HepG2 (cell line): Measurements from ENCODE around the gene POU2AF2. TPM values are rescaled to one million over a fixed set of nuclear protein-coding genes. Genes with fewer than 3 reads are reported as not detected.

ENCODE experiments used
- ATAC-seq: fragments of 200-7000 bp; cut with Tn5 transposase; 3 replicates; pipeline ENCODE4 v1.9.1; 2020; ENCODE audit warnings: mild to moderate bottlenecking, moderate library complexity
- BruUV-seq: library from RNA; stranded (reverse); fragments of 400-500 nt; replicated peaks from 2 replicates; lab custom pipeline; 2021; lab: Mats Ljungman, UMichigan
- CTCF ChIA-PET: fragments of 300-600 bp; formaldehyde crosslinking; extraction: SDS; loops from one replicate; lab custom pipeline; 2021; ENCODE audit warnings: low total read pairs, inconsistent platforms, low intra/inter-chr PET ratio; lab: Yijun Ruan, JAX
- POLR2A ChIA-PET: fragments of 350-600 bp; sonication (Branson Sonifier 250); formaldehyde crosslinking; loops from one replicate; lab custom pipeline; 2020; ENCODE audit warnings: antibody characterized with exemption, inconsistent platforms; lab: Yijun Ruan, JAX
- DNase-seq: peaks from one replicate; pipeline ENCODE4 v3.0.0-alpha.2; 2015; ENCODE audit warnings: low spot score
- FAIRE-seq: peaks from 3 replicates; lab custom pipeline; 2011; peaks lifted over from hg19 to GRCh38; lab: Jason Lieb, UNC
- H2AFZ ChIP-seq: one replicate; pipeline ENCODE4 v1.6.1; 2011; ENCODE audit warnings: low read length, inconsistent platforms
- H3K27ac ChIP-seq: fragments of 300-600 bp; 3 replicates; pipeline ENCODE4 v1.8.0; 2011; ENCODE audit warnings: mixed run types, mild to moderate bottlenecking, mixed read lengths, low read length, inconsistent platforms; ENCODE audit not compliant: insufficient read depth; ENCODE audit errors: extremely low read length
- H3K27me3 ChIP-seq, 2 experiments: fragments of 200-600 bp in 1 of 2; 2 replicates in 1 of 2; 3 replicates in 1 of 2; pipeline versions ENCODE4 v1.6.0 to v1.8.0; 2011; ENCODE audit warnings: low read length in 2 of 2, mild to moderate bottlenecking in 2 of 2, moderate library complexity in 2 of 2, inconsistent platforms in 1 of 2; ENCODE audit not compliant: insufficient read depth in 2 of 2, control insufficient read depth in 1 of 2
- H3K36me3 ChIP-seq, 2 experiments: fragments of 200-600 bp in 1 of 2; replicated peaks in 1 of 2; 2 replicates in 1 of 2; 3 replicates in 1 of 2; pipeline versions ENCODE4 v1.5.1 to v1.8.0; 2011; ENCODE audit warnings: low read length in 2 of 2, inconsistent platforms in 1 of 2; ENCODE audit not compliant: insufficient read depth in 2 of 2, control insufficient read depth in 1 of 2
- H3K4me1 ChIP-seq: 2 replicates; pipeline ENCODE4 v1.5.1; 2012; ENCODE audit warnings: low read length, inconsistent platforms; ENCODE audit not compliant: insufficient read depth
- H3K4me2 ChIP-seq: 2 replicates; pipeline ENCODE4 v1.6.0; 2011; ENCODE audit warnings: low read depth, low read length, inconsistent platforms
- H3K4me3 ChIP-seq, 3 experiments: fragments of 200-600 bp in 1 of 3; sonication (generic), shearing (Covaris generic) in 1 of 3; replicated peaks in 1 of 3; 2 replicates each; pipeline ENCODE4 v1.5.1; 2011 to 2016; ENCODE audit warnings: low read length in 3 of 3, inconsistent platforms in 2 of 3, low read depth in 2 of 3, mild to moderate bottlenecking in 2 of 3, control low read depth in 1 of 3, mixed read lengths in 1 of 3; ENCODE audit not compliant: insufficient read depth in 1 of 3
- H3K79me2 ChIP-seq: one replicate; pipeline ENCODE4 v1.6.1; 2011; ENCODE audit warnings: low read length, inconsistent platforms; ENCODE audit not compliant: insufficient read depth
- H3K9ac ChIP-seq: 2 replicates; pipeline ENCODE4 v1.6.0; 2011; ENCODE audit warnings: mild to moderate bottlenecking, low read depth, low read length, inconsistent platforms; ENCODE audit not compliant: insufficient read depth
- H3K9me3 ChIP-seq: 2 replicates; pipeline ENCODE4 v1.5.1; 2012; ENCODE audit warnings: mild to moderate bottlenecking, low read length
- H4K20me1 ChIP-seq: 2 replicates; pipeline ENCODE4 v1.6.0; 2011; ENCODE audit warnings: inconsistent platforms, mild to moderate bottlenecking, low read length, moderate library complexity; ENCODE audit not compliant: insufficient read depth
- BRD4 ChIP-seq: sonication (generic); formaldehyde crosslinking; IDR thresholded peaks from 2 replicates; pipeline ENCODE4 v1.4.0; 2020; ENCODE audit warnings: missing genetic modification reagents
- ESRRA ChIP-seq: sonication (generic); formaldehyde crosslinking; IDR thresholded peaks from 2 replicates; pipeline ENCODE4 v1.5.1; 2020; ENCODE audit warnings: mild to moderate bottlenecking, low read depth, missing genetic modification reagents
- IKZF4 ChIP-seq: sonication (generic); formaldehyde crosslinking; IDR thresholded peaks from 2 replicates; pipeline ENCODE4 v1.5.1; 2020; ENCODE audit warnings: borderline replicate concordance, mild to moderate bottlenecking, low read depth, missing genetic modification reagents; ENCODE audit errors: not compliant biosample characterization
- KAT2B ChIP-seq: fragments of 150-350 bp; IDR thresholded peaks from 2 replicates; pipeline ENCODE4 v1.6.1; 2014; ENCODE audit warnings: low read depth, low read length, borderline replicate concordance
- KLF13 ChIP-seq: sonication (generic); formaldehyde crosslinking; IDR thresholded peaks from 2 replicates; pipeline ENCODE4 v1.4.0; 2020; ENCODE audit warnings: mild to moderate bottlenecking, missing genetic modification reagents
- KMT2B ChIP-seq: IDR thresholded peaks from 2 replicates; pipeline ENCODE4 v1.6.1; 2016; ENCODE audit warnings: missing genetic modification reagents, missing compliant biosample characterization
- MXD3 ChIP-seq: IDR thresholded peaks from 2 replicates; pipeline ENCODE4 v1.6.1; 2016; ENCODE audit warnings: mild to moderate bottlenecking, missing biosample characterization, missing genetic modification reagents
- PHF21A ChIP-seq: sonication (generic); formaldehyde crosslinking; IDR thresholded peaks from 2 replicates; pipeline ENCODE4 v1.5.0; 2020; ENCODE audit warnings: mild to moderate bottlenecking, missing genetic modification reagents
- POLR2AphosphoS5 ChIP-seq: IDR thresholded peaks from 2 replicates; pipeline ENCODE4 v1.6.1; 2012; ENCODE audit warnings: low read depth, low read length
- SMARCC2 ChIP-seq: fragments of 450-650 bp; IDR thresholded peaks from 2 replicates; pipeline ENCODE4 v1.6.1; 2017; ENCODE audit warnings: antibody characterized with exemption, mild to moderate bottlenecking
- SMYD3 ChIP-seq: sonication (generic); formaldehyde crosslinking; IDR thresholded peaks from 2 replicates; pipeline ENCODE4 v1.8.1; 2023; ENCODE audit warnings: mild to moderate bottlenecking, missing genetic modification reagents
- TBP ChIP-seq: sonication (generic); formaldehyde crosslinking; IDR thresholded peaks from 2 replicates; pipeline ENCODE4 v1.5.0; 2020; ENCODE audit warnings: missing genetic modification reagents
- ZFP37 ChIP-seq: sonication (generic); formaldehyde crosslinking; IDR thresholded peaks from 2 replicates; pipeline ENCODE4 v1.4.0; 2020; ENCODE audit warnings: missing genetic modification reagents, borderline replicate concordance
- ZNF253 ChIP-seq: sonication (generic); formaldehyde crosslinking; IDR thresholded peaks from 2 replicates; pipeline ENCODE4 v1.8.0; 2022; ENCODE audit warnings: mild to moderate bottlenecking, missing genetic modification reagents, borderline replicate concordance
- ZNF3 ChIP-seq: IDR thresholded peaks from 2 replicates; pipeline ENCODE4 v1.7.0; 2017; ENCODE audit warnings: inconsistent platforms
- ZNF724P ChIP-seq: sonication (generic); formaldehyde crosslinking; IDR thresholded peaks from 2 replicates; pipeline ENCODE4 v1.8.0; 2022; ENCODE audit warnings: missing genetic modification reagents, borderline replicate concordance
- ZNF772 ChIP-seq: sonication (generic); formaldehyde crosslinking; IDR thresholded peaks from 2 replicates; pipeline ENCODE4 v1.5.0; 2020; ENCODE audit warnings: mild to moderate bottlenecking, missing genetic modification reagents
- ZSCAN21 ChIP-seq: sonication (generic); formaldehyde crosslinking; IDR thresholded peaks from 2 replicates; pipeline ENCODE4 v1.8.0; 2022; ENCODE audit warnings: mild to moderate bottlenecking, missing genetic modification reagents, moderate library complexity, borderline replicate concordance
- WGBS: methylation state at CpG from one replicate; pipeline ENCODE4 v1.1.6; 2017; ENCODE audit warnings: low lambda C conversion rate; 5-methylcytosine and 5-hydroxymethylcytosine counted together
- in situ Hi-C: cut with HindIII; loops from 2 replicates; pipeline ENCODE4 v1.10.0; 2017; ENCODE audit warnings: low pct_unique_long_range_greater_than_20kb; ENCODE audit not compliant: extremely low pct_ligation_motif_present
- intact Hi-C: fragments of 100-400 bp; cut with micrococcal nuclease; formaldehyde crosslinking; loops from one replicate; pipeline ENCODE4 v1.10.0; 2022; ENCODE audit not compliant: unreplicated experiment
- polyA plus RNA-seq, 8 experiments: library from polyadenylated mRNA; depleted of rRNA in 3 of 8; stranded (reverse) in 7 of 8; unstranded in 1 of 8; fragments of >200 nt; fragmentation: Illumina TruSeq in 4 of 8; extraction: Trizol in 4 of 8; gene quantifications; 2 replicates each; pipeline versions ENCODE4 v1.2.1 to v1.2.3, GENCODE V29; 2011 to 2016; ENCODE audit warnings: low read depth in 4 of 8, missing spikeins in 1 of 8, mixed read lengths in 1 of 8; ENCODE audit not compliant: insufficient read depth in 1 of 8
- total RNA-seq, 5 experiments: library from RNA; depleted of rRNA; stranded (reverse); fragments of >200 nt; fragmentation: Illumina TruSeq; extraction: Trizol; gene quantifications; 2 replicates each; pipeline ENCODE4 v1.2.3, GENCODE V29; 2016; ENCODE audit warnings: low read depth in 1 of 5
- TF ChIP-seq, protein P1 (sequence below): sonication (generic); formaldehyde crosslinking; IDR thresholded peaks from 2 replicates; pipeline ENCODE4 v1.9.0; 2021; ENCODE audit warnings: missing genetic modification reagents, borderline replicate concordance
- TF ChIP-seq, protein P2 (sequence below): sonication (generic); formaldehyde crosslinking; IDR thresholded peaks from 2 replicates; pipeline ENCODE4 v1.4.0; 2020; ENCODE audit warnings: mild to moderate bottlenecking, missing genetic modification reagents, borderline replicate concordance

The POU2AF2 gene
- total and polyA plus RNA-seq, 2 of the 13 experiments (the other 11 are each of a cell fraction or from before 2014, with no cell fraction given), result 0.11 TPM; not detected in 1

DNA sequence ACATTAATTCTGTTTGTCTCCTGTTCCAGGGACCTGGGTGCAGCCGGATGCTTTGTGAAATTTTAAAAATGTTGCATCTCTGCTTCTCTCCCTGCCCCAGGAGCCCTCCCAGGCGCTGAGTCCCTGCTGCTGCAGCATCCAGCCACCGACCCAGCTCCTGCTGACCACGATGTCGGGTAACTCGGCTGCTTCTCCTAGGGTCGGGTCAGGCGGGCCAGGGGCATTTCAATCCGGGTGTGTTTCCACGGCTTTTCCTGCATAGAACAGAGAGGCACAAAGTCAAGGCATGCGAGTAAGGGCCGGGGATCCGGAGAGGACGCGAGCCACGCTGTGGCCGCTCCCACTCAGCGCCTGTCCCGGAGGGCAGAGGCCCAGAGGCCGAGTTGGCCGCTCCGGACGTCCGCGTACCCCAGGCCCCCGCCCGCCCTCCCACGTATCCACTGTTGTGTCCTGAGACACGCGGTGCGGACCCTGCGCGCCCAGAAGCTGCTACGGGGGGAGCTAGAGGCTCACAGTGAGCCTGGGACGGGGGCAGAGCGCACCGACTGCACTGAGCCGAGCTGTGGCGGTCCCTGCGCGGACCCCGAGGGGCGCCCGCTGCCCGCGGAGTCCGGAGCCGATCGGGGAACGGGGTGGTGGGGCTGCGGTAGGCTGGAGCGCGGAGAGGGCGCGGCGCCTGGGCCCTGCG, 53.0 kb downstream of the POU2AF2 start, which contains the start of gene POU2AF3:
POU2AF3 (plus strand) TSS at position 134 of the 688 bp plus-strand sequence; CDS start at position 170, 36 bp downstream.
- H3K27me3 ChIP-seq, result no peaks in the 10 kb centered on the region
- BruUV-seq, result no TSS peak
- peak within 1 kb of the TSS; percentile 79 for H3K4me2 ChIP-seq
- intact Hi-C loops (loop anchor here (1.0 to 2.0 kb wide), 4 partner anchors 16 to 125 kb away; no protein-coding TSS in a partner anchor), in situ Hi-C loops (loop anchor here (5.0 kb wide), 1 partner anchor 59 kb away; no protein-coding TSS in a partner anchor)
- no peaks in the 10 kb centered on the region for H3K36me3 ChIP-seq
- peaks cover 65% of the 10 kb centered on the region for H3K4me1 ChIP-seq
- DNase-seq, result no peak
- peak within 1 kb of the TSS; percentile 93 for H3K9ac ChIP-seq
- H3K27ac ChIP-seq, result peak within 1 kb of the TSS; percentile 81
- POLR2A ChIA-PET, result interaction anchor here (1.0 to 6.9 kb wide), 11 partner anchors 10 to 124 kb away, joined by 3 to 102 read pairs (median 9); no protein-coding TSS in a partner anchor
- H4K20me1 ChIP-seq, result no peaks in the 10 kb centered on the region
- H3K9me3 ChIP-seq, result no peaks in the 10 kb centered on the region
- no peak for FAIRE-seq
- H2AFZ ChIP-seq, result no peak within 1 kb of the TSS
- peak; percentile 74 for ATAC-seq
- CTCF ChIA-PET, result interaction anchor here (0.9 to 5.7 kb wide), 3 partner anchors 61 to 132 kb away, joined by 3 to 51 read pairs (median 4); no protein-coding TSS in a partner anchor
- 69% methylated on average over 50 of the region's 57 CpGs for WGBS
- H3K79me2 ChIP-seq, result peaks cover 16% of the 10 kb centered on the region
- peak within 1 kb of the TSS; percentile 62 to 78 (median 72) for H3K4me3 ChIP-seq
- no peak for TF ChIP-seq KLF13 (CRISPR knock-in tag)
- TF ChIP-seq, protein P1, sequence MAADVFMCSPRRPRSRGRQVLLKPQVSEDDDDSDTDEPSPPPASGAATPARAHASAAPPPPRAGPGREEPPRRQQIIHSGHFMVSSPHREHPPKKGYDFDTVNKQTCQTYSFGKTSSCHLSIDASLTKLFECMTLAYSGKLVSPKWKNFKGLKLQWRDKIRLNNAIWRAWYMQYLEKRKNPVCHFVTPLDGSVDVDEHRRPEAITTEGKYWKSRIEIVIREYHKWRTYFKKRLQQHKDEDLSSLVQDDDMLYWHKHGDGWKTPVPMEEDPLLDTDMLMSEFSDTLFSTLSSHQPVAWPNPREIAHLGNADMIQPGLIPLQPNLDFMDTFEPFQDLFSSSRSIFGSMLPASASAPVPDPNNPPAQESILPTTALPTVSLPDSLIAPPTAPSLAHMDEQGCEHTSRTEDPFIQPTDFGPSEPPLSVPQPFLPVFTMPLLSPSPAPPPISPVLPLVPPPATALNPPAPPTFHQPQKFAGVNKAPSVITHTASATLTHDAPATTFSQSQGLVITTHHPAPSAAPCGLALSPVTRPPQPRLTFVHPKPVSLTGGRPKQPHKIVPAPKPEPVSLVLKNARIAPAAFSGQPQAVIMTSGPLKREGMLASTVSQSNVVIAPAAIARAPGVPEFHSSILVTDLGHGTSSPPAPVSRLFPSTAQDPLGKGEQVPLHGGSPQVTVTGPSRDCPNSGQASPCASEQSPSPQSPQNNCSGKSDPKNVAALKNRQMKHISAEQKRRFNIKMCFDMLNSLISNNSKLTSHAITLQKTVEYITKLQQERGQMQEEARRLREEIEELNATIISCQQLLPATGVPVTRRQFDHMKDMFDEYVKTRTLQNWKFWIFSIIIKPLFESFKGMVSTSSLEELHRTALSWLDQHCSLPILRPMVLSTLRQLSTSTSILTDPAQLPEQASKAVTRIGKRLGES, result no peak
- TF ChIP-seq ZFP37 (CRISPR knock-in tag), result no peak
- TF ChIP-seq ZNF724P, result no peak
- no peak for TF ChIP-seq ESRRA (CRISPR knock-in tag)
- TF ChIP-seq KMT2B, result no peak
- peak; percentile 20 for TF ChIP-seq IKZF4 (CRISPR knock-in tag)
- no peak for TF ChIP-seq KAT2B
- TF ChIP-seq PHF21A (CRISPR knock-in tag), result peak; percentile 42; the same call in 1 of the 2 replicates
- TF ChIP-seq ZNF772 (CRISPR knock-in tag), result 0 out of 2 replicates have a peak, but pooled peaks have one; percentile 2
- peak; percentile 3; the same call in 1 of the 2 replicates for TF ChIP-seq MXD3
- peak; percentile 71; the same call in 1 of the 2 replicates for TF ChIP-seq ZNF3
- no peak for TF ChIP-seq TBP
- no peak for TF ChIP-seq ZNF253 (CRISPR knock-in tag)
- 0 out of 2 replicates have a peak, but pooled peaks have one; percentile 10 for TF ChIP-seq BRD4
- 0 out of 2 replicates have a peak, but pooled peaks have one; percentile 2 for TF ChIP-seq POLR2AphosphoS5
- TF ChIP-seq, protein P2, sequence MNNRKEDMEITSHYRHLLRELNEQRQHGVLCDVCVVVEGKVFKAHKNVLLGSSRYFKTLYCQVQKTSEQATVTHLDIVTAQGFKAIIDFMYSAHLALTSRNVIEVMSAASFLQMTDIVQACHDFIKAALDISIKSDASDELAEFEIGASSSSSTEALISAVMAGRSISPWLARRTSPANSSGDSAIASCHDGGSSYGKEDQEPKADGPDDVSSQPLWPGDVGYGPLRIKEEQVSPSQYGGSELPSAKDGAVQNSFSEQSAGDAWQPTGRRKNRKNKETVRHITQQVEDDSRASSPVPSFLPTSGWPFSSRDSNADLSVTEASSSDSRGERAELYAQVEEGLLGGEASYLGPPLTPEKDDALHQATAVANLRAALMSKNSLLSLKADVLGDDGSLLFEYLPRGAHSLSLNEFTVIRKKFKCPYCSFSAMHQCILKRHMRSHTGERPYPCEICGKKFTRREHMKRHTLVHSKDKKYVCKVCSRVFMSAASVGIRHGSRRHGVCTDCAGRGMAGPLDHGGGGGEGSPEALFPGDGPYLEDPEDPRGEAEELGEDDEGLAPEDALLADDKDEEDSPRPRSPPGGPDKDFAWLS (CRISPR knock-in tag), result no peak
- TF ChIP-seq SMYD3 (CRISPR knock-in tag), result no peak
- TF ChIP-seq ZSCAN21 (CRISPR knock-in tag), result no peak
- TF ChIP-seq SMARCC2, result no peak
